ENCODE measurements around the gene FBXL5.

Gene FBXL5

DNA sequence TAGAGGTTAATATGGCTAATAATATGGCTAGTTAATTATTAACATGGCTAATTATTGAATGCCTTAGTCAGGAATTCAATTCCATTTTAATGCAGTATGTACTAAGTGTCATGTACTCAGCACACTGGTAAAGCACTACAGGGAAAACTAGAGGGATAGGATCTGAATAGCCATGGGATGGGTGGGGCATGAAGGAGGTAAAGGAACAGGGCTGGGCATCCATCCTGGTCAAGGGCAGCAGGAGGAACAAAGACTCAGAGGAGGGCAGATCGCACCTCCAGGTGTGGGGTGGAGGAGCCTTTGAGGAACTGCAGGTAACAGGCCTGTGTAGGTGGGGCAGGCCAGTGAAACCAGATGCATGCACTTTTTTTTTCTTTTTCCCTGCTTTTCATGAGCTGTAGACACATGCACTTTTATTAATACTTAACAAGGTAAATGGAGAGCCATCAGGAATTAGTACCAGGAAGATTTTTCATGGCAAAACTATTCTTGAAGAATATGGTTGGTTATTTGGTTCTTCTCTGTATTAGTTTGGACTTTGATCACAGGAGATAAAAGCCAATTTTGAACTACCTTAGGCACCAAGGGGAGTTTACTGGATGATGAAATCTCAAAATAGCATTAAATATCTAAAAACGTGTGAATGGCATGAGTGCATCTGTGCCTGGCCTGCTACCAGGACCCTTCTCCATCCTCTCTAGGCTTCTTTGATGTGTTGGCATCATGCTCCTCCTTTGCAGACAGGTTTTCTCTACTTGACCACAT lies 97.2 kb downstream of the FBXL5 start:
- no peak for DNase-seq (ENCODE audit: low read depth)

DNA sequence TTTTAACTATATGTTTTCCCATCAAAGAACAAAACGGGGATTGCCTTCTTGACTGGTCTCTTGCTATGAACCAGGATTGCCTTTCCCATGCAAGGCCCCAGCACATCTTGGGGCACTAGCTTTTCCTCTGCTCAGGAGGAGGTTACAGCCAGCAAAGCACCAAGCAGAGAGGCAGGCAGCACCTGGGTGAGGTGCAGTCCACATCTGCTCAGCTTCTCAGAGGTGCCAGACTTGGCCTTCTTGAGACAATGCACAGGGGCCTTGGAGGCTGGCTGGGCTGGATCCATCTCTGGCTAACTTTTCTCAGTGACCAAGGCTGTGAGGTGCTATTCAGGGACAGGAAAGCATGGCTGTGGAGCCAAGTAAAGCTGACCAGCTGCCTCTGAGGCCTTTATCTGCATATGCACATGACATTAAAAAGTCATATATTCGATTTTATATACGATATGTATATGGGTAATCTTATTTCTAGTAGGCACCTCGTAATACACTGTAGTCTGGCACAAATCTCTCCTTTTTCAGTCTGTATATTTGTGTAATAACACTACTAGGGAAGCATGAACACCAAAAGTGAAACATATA lies 98.6 kb downstream of the FBXL5 start:
- no peak for DNase-seq (ENCODE audit: low read depth)
